ENCODE data around the gene TAGLN3.
A peak's percentile ranks its signal among the peaks of the same experiment; 100 is the strongest.

The TAGLN3 gene

DNA sequence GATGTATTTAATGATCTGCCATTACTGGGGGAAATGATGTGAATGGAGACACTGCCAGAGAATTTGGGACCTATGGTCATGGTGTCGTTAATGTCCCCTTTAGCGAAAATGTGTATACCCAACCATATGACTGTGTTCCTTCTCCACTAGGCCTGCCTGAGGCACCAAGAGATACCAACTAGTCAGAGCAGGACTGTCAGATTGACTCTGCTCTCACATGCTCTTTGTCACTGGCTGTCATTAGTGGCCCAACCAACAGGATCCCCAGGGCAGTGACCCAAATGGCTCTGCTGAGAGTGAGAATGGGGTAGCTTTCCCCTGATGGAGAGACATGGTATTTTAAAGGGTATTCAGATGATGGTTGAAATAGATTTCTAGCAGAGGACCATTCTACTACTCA lies 2.8 kb downstream of the TAGLN3 start:
- Mint-ChIP-seq H3K4me3 (peak overlapping the region in 2 of 3 experiments; percentile 15 to 54), H3K27me3 (ENCODE audit: low read depth) (peaks cover 29% of the 10 kb centered on the region), H3K27ac (no peak overlapping the region), H3K4me1 (peaks cover 46% of the 10 kb centered on the region), H3K9me3 (no peaks in the 10 kb centered on the region), H3K36me3 (ENCODE audit: low read depth) (peaks cover 3% of the 10 kb centered on the region)
- TF ChIP-seq, protein P1, sequence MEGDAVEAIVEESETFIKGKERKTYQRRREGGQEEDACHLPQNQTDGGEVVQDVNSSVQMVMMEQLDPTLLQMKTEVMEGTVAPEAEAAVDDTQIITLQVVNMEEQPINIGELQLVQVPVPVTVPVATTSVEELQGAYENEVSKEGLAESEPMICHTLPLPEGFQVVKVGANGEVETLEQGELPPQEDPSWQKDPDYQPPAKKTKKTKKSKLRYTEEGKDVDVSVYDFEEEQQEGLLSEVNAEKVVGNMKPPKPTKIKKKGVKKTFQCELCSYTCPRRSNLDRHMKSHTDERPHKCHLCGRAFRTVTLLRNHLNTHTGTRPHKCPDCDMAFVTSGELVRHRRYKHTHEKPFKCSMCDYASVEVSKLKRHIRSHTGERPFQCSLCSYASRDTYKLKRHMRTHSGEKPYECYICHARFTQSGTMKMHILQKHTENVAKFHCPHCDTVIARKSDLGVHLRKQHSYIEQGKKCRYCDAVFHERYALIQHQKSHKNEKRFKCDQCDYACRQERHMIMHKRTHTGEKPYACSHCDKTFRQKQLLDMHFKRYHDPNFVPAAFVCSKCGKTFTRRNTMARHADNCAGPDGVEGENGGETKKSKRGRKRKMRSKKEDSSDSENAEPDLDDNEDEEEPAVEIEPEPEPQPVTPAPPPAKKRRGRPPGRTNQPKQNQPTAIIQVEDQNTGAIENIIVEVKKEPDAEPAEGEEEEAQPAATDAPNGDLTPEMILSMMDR (IDR thresholded peaks at IDR 0.05; ENCODE audit: unreplicated experiment in 3 of 3): no peak

DNA sequence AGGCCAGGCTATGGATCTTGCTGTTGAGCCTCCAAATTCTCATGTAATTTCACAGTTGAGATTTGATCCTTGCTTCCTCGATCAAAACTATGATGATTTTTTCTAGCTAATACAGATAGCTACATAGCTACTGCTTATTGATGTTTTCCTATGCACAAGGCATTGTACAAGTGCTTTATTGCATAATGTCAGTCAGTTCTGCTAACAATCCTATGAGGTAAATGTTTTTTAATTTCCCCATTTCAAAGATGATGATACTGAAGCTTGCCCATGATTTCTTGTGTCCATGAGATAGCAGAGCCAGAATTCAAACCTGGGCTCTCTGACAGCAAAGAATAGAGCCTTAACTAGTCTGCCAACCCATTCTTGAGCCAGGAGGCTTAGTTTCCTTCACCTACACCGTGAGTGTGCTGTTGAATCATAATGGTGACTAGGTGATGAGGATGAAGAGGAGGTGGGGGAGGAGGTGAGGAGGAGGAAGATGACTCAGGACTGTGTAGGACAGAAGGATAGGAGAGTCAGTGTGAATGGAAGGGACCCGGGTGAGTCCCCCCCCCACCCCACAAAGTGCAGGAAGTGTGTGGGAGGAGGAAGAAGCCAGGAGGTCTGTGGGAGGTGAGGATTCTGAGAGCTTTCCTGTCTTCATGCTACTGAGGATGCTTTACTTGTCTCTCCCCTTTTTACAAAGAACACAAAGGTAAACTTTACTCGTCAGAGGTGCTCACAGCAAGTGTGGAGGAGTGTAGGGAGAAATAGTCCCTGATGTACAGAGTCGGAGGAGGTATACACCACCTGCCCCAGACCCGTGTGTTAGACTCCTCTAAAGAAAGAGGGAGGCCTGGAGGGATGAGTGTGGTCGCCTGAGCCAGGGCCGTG lies 3.6 kb downstream of the TAGLN3 start:
- peaks cover 48% of the 10 kb centered on the region for H3K4me1 Mint-ChIP-seq
- H3K36me3 Mint-ChIP-seq (ENCODE audit: low read depth): peaks cover 3% of the 10 kb centered on the region
- TF ChIP-seq, protein P1 (IDR thresholded peaks at IDR 0.05; ENCODE audit: unreplicated experiment in 3 of 3): no peak
- no peak overlapping the region for H3K4me3 Mint-ChIP-seq
- H3K27ac Mint-ChIP-seq: no peak overlapping the region
- peaks cover 29% of the 10 kb centered on the region for H3K27me3 Mint-ChIP-seq (ENCODE audit: low read depth)
- no peaks in the 10 kb centered on the region for H3K9me3 Mint-ChIP-seq

DNA sequence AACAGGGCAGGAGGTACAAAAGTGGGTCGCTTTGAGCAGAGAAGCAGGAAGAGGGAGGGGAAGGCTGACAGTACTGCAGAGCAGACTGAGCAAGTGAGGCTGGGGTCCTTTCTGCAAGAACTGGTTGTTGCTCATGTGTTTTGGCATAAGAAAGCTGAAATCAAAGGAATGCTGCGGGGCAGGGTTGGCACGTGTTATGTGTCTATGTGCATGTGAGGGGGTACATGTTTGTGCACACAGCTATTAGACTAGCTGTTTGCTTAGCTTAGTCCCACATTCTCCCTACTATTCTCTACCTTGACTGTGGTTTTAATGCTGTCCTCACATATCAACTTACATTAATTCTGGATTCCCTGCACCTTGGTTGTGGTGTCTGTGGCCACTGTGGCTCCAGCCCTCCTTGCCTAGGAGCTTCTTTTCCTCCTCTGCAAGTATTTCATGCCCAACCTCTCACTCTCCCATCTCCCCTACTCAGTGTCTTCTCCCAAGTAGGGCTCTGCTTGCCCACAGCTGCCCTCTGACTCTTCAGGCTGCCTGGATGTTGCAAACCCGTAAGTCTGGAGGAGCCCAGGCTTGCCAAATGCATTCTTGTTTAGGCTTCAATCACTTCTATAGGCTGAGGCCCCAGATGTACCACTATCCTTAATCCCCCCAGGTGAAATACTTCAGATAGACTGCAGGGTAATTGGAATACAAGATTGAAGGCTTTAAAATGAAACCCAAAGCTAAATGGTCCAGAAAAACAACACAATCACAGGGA lies 4.8 kb downstream of the TAGLN3 start:
- peaks cover 53% of the 10 kb centered on the region for H3K4me1 Mint-ChIP-seq
- H3K36me3 Mint-ChIP-seq (ENCODE audit: low read depth): peaks cover 5% of the 10 kb centered on the region
- TF ChIP-seq, protein P1 (IDR thresholded peaks at IDR 0.05; ENCODE audit: unreplicated experiment in 3 of 3): no peak
- H3K9me3 Mint-ChIP-seq: no peaks in the 10 kb centered on the region
- H3K4me3 Mint-ChIP-seq: no peak overlapping the region
- no peak overlapping the region for H3K27ac Mint-ChIP-seq
- peaks cover 28% of the 10 kb centered on the region for H3K27me3 Mint-ChIP-seq (ENCODE audit: low read depth)

DNA sequence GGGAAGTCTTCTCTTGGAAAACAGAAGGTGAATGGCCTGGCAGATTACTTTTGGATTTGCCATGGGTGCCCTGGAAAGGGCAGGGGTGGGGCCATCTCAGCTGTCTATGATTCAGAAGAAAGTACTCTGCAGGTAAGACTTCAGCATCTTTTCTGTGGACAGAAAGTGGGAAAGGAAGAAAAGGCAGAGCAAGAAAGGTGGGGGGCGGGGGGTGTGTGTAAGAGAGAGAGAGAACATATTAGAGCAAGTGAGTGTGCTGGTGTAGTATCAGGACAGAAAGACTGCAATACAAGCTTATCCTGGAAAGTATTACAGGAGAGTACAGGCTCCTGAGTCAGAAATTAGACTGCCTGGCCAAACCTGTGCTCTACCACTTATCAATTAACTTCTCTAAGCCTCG lies 5.5 kb downstream of the TAGLN3 start:
- Mint-ChIP-seq H3K27ac (no peak overlapping the region), H3K9me3 (no peaks in the 10 kb centered on the region), H3K27me3 (ENCODE audit: low read depth) (peaks cover 22% of the 10 kb centered on the region), H3K36me3 (ENCODE audit: low read depth) (peaks cover 10% of the 10 kb centered on the region), H3K4me3 (no peak overlapping the region), H3K4me1 (peaks cover 53% of the 10 kb centered on the region)
- TF ChIP-seq, protein P1 (IDR thresholded peaks at IDR 0.05; ENCODE audit: unreplicated experiment in 3 of 3): no peak

DNA sequence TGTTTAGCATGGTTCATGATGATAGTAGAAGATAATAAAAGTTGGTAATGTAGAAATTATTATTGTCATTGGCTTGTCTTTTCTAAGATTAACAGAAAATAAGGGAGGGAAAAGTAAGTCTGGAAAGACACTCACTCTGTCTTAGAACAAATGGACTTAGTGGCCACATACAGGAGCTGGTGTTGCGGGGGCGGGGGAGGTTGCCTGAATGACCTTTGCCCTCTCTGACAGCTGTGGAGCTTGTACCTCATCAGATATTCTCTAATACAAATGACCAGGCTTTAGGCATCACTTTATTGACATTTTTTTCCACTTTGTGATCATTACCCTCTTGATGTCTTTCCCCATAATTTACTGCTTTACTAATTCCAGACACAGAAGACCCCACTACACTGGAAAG lies 5.9 kb downstream of the TAGLN3 start:
- no peak overlapping the region for H3K4me3 Mint-ChIP-seq
- no peak overlapping the region for H3K27ac Mint-ChIP-seq
- no peaks in the 10 kb centered on the region for H3K9me3 Mint-ChIP-seq
- TF ChIP-seq, protein P1 (IDR thresholded peaks at IDR 0.05; ENCODE audit: unreplicated experiment in 3 of 3): no peak
- H3K27me3 Mint-ChIP-seq (ENCODE audit: low read depth): peaks cover 17% of the 10 kb centered on the region
- peaks cover 10% of the 10 kb centered on the region for H3K36me3 Mint-ChIP-seq (ENCODE audit: low read depth)
- H3K4me1 Mint-ChIP-seq: peaks cover 54% of the 10 kb centered on the region
